ENCODE data around the gene MTHFD2.

DNA sequence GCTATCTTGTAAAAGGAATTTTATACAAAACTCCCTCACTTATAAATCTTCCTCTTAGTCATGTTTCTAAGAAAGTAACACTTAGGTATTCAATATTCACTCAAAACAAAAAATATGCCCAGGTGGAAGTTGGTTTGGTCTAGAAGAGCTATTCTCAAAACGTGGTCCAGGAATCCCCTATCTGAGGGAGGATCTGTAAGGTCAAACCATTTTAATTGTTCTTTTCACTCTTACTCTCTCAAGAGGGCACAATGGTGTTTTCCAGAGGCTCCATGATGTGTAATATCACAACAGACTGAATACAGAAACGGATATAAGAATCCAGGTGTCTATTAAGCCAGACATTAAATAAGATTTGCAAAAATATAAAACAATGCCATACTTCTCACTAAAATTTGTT lies 29.7 kb upstream of the MTHFD2 start:
- no peak for TF ChIP-seq EZH2 (IDR thresholded peaks at IDR 0.05)
- TF ChIP-seq POLR2AphosphoS5 (IDR thresholded peaks at IDR 0.05; ENCODE audit: borderline replicate concordance, low read depth, low read length), result no peak
- no peak for TF ChIP-seq FOXP2 (optimal IDR thresholded peaks at IDR 0.05; ENCODE audit: control extremely low read depth, extremely low read length, insufficient read depth)

Data from SK-N-MC (cell line).